PC-9 (cell line): ENCODE measurements around the gene PRSS3.
"Not testable (repeated sequence)": the region's sequence is repeated elsewhere in the genome, so short reads cannot be mapped to it uniquely, and the experiment has no call there.

Experiments used
- EZH2 ChIP-seq: fragments of 200-600 bp; sonication (generic); IDR thresholded peaks from 2 replicates; pipeline ENCODE4 v1.8.0; 2017; ENCODE audit warnings: antibody characterized with exemption, low read depth
- TF ChIP-seq, protein P1 (sequence below): fragments of 200-600 bp; sonication (generic); conservative IDR thresholded peaks from 2 replicates; pipeline ENCODE4 v1.6.1; 2017; ENCODE audit warnings: mixed run types, antibody characterized with exemption, mild to moderate bottlenecking, moderate library complexity

DNA sequence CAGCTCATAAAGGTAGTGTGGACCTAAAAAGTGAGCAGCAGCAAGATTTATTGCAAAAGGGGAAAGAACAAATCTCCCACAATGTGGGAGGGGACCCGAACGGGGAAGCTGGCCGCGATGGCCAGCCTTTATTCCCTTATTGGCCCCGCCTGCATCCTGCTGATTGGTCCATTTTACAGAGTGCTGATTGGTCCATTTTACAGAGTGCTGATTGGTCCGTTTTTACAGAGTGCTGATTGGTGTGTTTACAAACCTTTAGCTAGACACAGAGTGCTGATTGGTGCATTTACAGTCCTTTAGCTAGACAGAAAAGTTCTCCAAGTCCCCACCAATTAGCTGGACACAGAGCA is 46.1 kb upstream of the PRSS3 start:
- TF ChIP-seq, protein P1, sequence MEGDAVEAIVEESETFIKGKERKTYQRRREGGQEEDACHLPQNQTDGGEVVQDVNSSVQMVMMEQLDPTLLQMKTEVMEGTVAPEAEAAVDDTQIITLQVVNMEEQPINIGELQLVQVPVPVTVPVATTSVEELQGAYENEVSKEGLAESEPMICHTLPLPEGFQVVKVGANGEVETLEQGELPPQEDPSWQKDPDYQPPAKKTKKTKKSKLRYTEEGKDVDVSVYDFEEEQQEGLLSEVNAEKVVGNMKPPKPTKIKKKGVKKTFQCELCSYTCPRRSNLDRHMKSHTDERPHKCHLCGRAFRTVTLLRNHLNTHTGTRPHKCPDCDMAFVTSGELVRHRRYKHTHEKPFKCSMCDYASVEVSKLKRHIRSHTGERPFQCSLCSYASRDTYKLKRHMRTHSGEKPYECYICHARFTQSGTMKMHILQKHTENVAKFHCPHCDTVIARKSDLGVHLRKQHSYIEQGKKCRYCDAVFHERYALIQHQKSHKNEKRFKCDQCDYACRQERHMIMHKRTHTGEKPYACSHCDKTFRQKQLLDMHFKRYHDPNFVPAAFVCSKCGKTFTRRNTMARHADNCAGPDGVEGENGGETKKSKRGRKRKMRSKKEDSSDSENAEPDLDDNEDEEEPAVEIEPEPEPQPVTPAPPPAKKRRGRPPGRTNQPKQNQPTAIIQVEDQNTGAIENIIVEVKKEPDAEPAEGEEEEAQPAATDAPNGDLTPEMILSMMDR, result not testable (repeated sequence)
- TF ChIP-seq EZH2, result not testable (repeated sequence)
